GM21723 (cell line): ENCODE measurements around the gene EN2.

Experiments used
- ATAC-seq: cut with Tn5 transposase; IDR thresholded peaks from one replicate; pipeline ENCODE4 v1.9.1; 2021; ENCODE audit warnings: mild to moderate bottlenecking, moderate library complexity; ENCODE audit not compliant: unreplicated experiment

EN2 gene

DNA sequence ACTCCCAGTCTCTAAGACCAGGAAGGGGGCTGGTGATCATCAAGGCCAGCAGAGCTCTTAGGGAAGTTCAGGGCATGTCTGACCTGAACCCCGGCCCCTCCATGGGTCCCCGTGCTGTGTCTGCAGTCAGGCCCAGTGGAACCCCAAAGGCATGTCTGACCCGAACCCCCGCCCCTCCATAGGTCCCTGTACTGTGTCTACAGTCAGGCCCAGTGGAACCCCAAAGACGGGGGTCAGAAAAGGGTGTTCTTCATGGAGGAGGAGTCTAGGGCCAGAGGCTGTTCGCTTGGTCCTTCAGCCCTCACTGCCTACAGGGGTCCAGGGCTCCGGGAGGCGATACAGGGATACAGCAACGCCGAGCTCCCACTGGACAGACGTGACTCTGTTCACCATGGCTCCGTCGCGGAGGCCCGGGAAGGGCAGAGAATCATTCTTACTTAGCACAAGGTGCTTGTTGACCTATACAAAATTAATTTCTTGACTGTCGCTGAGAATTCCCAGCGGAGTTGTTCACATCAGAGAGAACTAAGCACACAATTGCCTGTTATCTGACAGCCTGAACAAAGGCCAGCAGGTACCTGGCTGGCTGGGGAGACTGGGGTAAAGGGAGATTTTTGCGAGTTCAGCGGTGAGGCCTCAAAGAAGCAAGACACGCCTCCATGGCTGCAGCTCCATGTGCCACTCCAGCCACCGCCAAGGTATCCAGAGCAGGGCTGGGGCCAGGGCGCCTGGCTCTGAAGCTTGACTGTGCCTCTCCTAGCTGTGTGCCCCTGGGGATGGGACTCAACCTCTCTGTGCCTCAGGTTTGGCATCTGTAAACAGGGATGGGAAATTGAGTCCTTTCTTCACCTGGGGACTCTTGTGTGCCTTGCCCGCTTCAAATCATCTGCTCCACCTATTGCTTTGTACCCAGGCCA lies 26.8 kb downstream of the EN2 start:
- no peak for ATAC-seq

DNA sequence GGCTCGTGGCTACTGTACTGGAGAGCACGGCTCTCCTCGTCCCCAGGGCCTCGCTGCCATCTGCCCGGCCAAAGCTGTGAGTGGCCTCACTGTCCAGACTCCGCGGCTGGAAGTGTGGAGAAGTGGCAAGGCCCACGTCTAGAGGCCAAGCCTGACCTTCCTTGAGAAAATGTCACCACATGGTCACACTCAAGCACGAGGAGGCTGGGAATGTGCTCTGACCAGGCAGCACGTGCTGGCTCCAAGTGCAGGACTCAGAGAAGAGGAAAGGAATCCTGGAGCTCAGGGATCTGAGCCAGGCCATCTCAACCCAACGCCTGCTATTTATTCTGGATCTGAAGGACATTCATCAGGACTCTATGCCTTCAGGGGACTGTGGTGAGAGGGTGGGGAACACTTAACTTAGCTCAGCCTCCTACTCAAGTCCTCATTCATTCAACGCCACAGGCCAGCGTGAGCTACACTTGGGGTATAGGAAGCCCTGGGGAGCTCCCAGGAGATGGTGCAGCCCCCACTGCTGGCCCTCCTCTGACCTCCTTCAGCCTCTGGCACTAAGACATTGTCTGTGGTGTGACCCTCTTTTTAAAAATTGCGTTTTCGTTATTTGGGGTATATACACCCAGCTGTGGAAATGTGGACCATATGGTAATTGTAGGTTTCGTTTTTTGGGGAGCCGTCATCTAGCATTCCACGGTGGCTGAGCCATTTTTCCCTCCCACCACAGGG lies 29.0 kb downstream of the EN2 start:
- no peak for ATAC-seq

DNA sequence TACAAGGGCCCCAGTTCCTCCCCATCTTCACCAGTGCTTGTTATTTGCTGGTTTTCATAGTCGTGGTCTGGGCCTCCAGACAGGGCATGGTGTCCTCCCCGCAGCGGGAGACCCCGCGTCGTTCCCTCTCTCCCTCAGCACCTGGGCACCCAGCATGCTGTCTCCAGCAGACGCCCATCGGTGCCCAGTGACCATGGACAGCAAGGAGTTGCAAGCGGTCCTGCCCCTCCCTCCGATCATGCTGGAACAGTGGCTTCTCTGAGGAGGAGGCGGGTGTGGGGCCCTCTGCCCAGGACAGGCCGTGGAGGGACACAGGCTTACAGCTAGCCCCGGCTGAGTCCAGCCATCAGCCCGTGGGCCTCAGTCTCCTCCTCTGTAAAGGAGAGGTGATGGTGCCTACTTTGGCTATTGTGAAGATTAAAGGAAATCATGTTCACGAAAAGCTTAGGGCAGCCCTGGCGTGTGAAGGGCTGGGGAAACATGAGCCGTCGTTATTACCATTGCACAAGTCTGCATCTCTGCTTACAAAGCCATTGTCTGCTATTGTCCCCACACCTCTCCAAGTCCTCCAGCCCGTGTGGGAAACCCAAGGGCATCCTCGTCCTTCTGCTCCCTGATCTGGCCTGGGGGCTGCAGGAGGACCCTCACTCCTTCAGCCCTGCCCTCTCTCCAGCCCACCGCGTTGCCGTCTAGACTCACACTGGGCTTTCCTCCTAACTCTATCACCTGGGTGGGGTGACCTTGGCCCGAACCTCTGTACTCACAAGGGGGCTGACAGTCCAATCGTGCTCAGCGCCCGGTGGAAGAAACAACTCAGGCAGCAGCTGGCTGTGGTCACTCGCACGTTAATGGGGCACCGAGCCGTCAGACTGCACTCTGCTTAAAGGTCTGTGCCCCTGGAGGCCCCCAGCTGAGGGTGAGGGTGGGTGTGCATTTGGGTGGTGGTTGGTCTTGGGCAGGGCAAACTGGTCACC lies 29.9 kb downstream of the EN2 start:
- ATAC-seq, result no peak

GRCh38 chr7:155488483-155489127 lies 30.7 kb downstream of the EN2 start:
- ATAC-seq, result no peak

- no peak for ATAC-seq
Observed at GRCh38 chr7:155489158-155489840, 31.4 kb downstream of the EN2 start.

- ATAC-seq, result peak; percentile 38
Observed at GRCh38 chr7:155489862-155490696, 32.1 kb downstream of the EN2 start.

- ATAC-seq, result peak; percentile 98
Observed at GRCh38 chr7:155490697-155491628, 33.0 kb downstream of the EN2 start.

DNA sequence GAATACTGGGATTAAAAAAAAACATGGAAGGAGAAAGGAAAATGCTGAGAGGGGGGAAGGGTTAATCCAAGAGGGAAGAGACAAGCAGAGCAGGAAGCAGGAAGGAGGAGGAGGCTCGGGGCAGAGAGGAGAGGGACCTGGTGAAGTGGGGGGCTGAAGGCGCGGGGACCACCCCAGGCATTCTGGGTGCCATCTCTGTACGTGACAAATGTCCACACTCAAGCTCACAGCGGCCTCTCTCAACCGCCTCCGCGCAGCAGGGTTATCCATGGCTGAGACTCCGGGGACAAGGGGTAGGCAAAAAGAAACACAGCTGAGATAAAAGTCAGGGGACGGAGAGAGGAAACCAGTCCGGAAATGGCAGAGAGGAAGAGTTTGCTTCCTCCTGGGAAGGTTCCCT lies 33.9 kb downstream of the EN2 start:
- ATAC-seq, result no peak

DNA sequence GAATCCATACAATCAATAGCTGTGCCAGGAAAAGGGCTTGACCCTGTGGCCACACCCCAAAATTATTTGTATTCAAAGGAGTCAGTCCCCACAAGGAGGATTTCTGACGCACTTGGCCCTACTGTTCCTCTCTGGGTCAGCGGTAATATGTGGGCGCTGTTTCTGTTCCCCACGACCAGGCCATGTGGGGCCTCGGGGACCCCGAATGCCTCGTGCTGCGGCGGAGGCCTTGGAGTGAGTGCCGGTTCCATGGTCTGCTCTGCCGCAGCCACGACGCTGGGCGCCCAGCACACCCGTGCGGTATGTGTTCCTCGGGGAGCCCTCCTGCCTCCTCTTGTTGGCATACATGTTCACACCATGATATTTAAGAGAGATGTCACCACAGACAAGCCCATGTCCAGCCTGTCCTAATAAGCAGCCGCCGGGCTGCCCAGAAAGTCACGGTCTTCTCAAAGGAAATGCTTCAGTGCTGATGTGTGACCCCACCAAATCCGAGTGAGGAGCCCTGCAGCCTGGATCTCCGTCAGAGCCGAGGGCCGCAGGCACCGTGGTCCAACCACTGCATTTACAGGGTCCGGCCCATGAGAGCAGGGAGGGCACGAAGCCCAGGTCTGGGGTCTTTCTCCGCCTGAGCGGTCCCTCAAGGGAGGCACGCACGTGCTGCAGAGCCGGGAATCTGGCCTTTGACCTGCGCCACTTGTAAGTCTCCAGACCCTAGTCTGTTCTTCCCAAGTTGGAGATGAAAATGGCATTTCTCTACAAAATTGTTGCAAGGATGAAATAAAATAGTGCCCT lies 36.0 kb downstream of the EN2 start:
- ATAC-seq, result no peak

GRCh38 chr7:155494551-155494950 lies 36.6 kb downstream of the EN2 start:
- no peak for ATAC-seq

DNA sequence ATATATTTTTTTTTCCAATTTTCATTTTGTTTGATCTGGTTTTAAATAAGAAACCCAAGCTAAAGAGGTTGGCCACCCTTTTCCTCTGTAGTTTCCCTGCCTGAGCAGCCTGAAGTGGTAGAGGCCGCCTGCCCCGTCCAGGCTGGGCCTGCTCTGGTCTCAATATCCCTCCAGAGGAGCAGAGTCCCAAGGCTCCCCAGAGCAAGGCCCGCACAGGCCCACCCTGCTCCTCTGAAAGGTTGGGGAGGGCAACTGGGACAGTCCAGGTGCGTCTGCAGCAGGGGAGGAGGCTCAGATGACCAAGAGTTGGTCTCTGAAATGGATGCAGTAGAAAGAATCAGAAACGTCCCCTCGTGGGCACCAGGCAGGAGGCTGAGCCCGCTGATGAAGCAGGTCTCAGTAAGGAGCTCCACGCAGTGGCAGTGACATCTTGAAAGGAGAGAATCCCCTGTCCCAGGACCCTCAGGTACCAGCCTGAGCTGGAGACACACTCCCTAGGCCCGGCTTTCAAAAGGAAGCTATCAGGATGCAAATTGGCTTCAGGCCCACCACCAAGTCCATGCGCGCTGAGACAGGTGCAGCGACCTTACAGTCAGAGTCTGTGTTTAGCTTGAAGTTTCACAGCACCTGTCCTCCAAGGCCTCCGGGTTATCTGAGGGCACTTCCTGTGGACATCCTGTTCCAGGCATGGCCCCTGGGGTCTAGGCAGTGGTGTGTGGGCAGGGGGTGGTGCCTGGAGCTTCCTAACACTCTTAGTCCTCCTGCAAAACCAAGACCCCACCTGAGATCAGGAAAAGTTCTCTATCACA lies 37.7 kb downstream of the EN2 start:
- ATAC-seq, result no peak

DNA sequence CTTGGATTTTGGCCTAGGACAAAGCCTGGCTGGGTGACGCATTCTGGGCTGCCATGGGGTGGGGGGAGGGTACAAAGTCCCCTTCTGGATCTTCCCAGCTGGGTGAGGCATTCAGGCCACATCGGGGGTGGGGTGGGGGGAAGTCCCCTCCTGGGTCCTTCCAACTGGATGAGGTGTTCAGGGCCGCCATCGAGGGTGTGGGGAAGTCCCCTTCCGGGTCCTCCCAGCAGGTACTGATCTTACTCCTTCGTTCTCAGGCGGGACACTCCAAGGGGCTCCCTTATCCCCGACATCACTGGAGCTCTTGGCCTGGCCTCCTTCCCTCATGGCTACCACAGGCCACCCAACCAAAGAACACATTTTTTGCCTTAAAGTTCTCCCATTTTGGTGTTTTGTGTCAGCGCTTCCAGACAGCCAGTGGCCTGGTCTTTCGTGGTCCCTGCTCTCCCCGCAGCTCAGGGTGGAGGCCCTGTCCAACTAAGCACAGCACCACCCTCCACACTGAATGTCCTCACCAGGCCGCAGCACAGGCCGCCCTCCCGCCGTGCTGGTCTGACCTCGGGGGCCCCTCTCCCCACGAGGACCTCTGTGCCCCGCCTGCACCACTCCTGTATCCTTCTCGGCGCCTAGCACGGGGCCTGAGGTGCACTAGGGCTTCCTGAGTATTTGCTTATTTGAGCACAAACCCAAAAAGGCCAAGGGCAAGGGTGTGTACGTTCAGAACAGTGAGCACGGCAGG lies 38.5 kb downstream of the EN2 start:
- ATAC-seq, result no peak

DNA sequence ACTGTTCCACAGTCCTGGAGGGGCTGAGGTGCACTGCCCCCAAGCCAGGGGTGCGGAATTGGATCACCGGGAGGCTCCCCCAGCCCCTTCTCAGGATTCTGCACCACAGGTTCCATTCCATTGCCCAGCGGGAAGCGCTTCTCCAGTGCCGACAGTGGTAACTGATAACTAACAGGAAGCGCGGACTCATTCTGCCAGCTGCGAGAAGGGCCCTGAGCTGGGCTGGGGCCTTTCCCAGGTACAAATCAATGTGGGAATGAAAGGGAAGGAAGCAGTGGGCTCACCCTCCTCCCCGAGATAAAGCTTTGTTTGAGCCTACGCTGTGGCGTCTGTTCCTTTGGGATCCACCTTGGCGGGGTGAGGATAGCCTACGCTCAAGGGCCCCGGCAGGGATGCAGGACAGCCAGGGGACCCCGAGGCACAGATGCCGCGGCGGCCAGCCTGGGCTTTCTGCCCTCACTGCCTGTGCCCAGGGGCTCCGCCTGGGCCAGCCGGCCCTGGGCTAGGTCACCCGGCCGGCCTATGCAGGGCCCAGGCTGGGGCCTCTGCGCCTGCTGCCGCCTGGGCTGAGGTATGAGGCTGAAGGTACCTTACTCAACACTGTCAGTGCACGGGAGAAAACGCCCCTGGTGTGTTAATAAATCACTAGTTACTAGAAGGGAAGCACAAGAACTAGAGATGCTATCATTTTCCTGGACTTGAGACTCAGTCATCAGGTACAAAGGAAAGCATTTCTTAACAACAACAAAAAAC lies 39.4 kb downstream of the EN2 start:
- no peak for ATAC-seq

GRCh38 chr7:155505422-155505793 lies 47.5 kb downstream of the EN2 start:
- no peak for ATAC-seq

DNA sequence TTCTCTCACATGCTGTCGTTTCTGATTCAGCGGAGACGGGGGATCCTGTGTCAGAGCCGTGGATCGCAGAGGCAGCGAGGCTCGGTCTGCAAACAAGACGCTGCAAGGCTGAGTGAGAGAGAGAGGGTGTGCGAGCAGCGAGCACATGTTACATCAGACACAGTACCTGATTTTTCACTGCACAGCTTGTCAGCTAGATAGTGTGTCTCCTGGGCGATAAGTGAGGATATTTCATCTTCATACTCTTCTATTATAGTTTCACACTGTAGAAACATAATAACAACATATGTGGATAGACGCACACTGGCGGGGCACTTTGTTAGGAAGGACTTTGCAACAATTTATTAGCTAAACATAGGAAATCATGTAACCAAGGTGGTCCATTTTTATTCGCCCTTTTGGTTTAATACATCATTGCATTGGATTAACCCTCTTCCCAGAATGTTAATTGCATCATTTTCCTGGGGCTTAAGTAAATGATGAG lies 49.0 kb downstream of the EN2 start:
- ATAC-seq, result no peak
